Nucleus accumbens (tissue), 56 donors: ENCODE measurements around the gene MYO5B.
"Not testable (repeated sequence)": the region's sequence is repeated elsewhere in the genome, so short reads cannot be mapped to it uniquely, and the experiment has no call there.

Experiments used
- DNase-seq, 56 donors: peaks; one replicate each; lab custom pipeline; 2025; lab: John Stamatoyannopoulos, UW

MYO5B gene

GRCh38 chr18:50194631-50195532, at the start of gene MYO5B:
Gene MYO5B, minus strand, starts transcription at chr18:50195147. Its CDS starts 354 bp downstream, at chr18:50194793.
- peak in 2 of 56 donors; percentile 14 for DNase-seq

GRCh38 chr18:50241768-50242167, 46.8 kb upstream of the MYO5B start:
- DNase-seq, result not testable (repeated sequence)

GRCh38 chr18:50240080-50240563, 45.2 kb upstream of the MYO5B start:
- DNase-seq, result peak in 20 of 56 donors; percentile 1 to 73 (median 40)

- no peak for DNase-seq
These were observed 37.5 kb upstream of the MYO5B start for GRCh38 chr18:50232419-50232818.

GRCh38 chr18:50231621-50232020, 36.7 kb upstream of the MYO5B start:
- no peak for DNase-seq

GRCh38 chr18:50220249-50220648, 25.3 kb upstream of the MYO5B start:
- DNase-seq, result not testable (repeated sequence)

- no peak for DNase-seq
These were observed 23.7 kb upstream of the MYO5B start for GRCh38 chr18:50218432-50219197.

GRCh38 chr18:50209311-50209710, 14.4 kb upstream of the MYO5B start:
- no peak for DNase-seq

- no peak for DNase-seq
These were observed 12.8 kb upstream of the MYO5B start for GRCh38 chr18:50207722-50208121.

GRCh38 chr18:50203801-50204604, 9.1 kb upstream of the MYO5B start:
- peak in 38 of 56 donors; percentile 1 to 71 (median 30) for DNase-seq

GRCh38 chr18:50201476-50202018, 6.6 kb upstream of the MYO5B start:
- DNase-seq, result no peak

- DNase-seq, result no peak
These were observed 5.0 kb upstream of the MYO5B start for GRCh38 chr18:50199921-50200320.

- DNase-seq, result no peak
These were observed 4.5 kb upstream of the MYO5B start for GRCh38 chr18:50199346-50199855.

GRCh38 chr18:50196261-50196660, 1.3 kb upstream of the MYO5B start:
- DNase-seq, result no peak

- no peak for DNase-seq
These were observed 742 bp upstream of the MYO5B start for GRCh38 chr18:50195689-50196088.

GRCh38 chr18:50193796-50194630, 934 bp downstream of the MYO5B start:
- no peak for DNase-seq

GRCh38 chr18:50192995-50193795, 1.8 kb downstream of the MYO5B start:
- no peak for DNase-seq

- DNase-seq, result no peak
These were observed 4.0 kb downstream of the MYO5B start for GRCh38 chr18:50190926-50191325.
